PC-9 (cell line): ENCODE measurements around the gene HOXA11. TPM values are rescaled to one million over a fixed set of nuclear protein-coding genes. Genes with fewer than 3 reads are reported as not detected.

Experiments used
- BruUV-seq: library from RNA; stranded (reverse); fragments of 400-500 nt; replicated peaks from 2 replicates; lab custom pipeline; 2021; lab: Mats Ljungman, UMichigan
- CTCF ChIA-PET: fragments of 300-600 bp; sonication (Branson Sonifier 250); formaldehyde crosslinking; loops from one replicate; lab custom pipeline; 2022; ENCODE audit warnings: antibody characterized with exemption; lab: Charles Lee
- POLR2A ChIA-PET: fragments of 300-600 bp; sonication (Branson Sonifier 250); formaldehyde crosslinking; loops from one replicate; lab custom pipeline; 2022; ENCODE audit warnings: antibody characterized with exemption; ENCODE audit not compliant: unreplicated experiment; lab: Charles Lee
- DNase-seq, 2 experiments: peaks; one replicate each; pipeline versions ENCODE4 v3.0.0 to v3.0.0-alpha.2; 2015 to 2022; ENCODE audit warnings: mixed read lengths in 1 of 2
- H2AFZ ChIP-seq: fragments of 200-600 bp; sonication (generic); 2 replicates; pipeline ENCODE4 v1.8.1; 2017; ENCODE audit warnings: antibody characterized with exemption
- H3F3A ChIP-seq: fragments of 200-600 bp; sonication (generic); 2 replicates; pipeline ENCODE4 v1.8.1; 2017; ENCODE audit warnings: antibody characterized with exemption, mild to moderate bottlenecking, low read depth; ENCODE audit not compliant: insufficient read depth
- H3K27ac ChIP-seq: fragments of 200-600 bp; sonication (generic); 2 replicates; pipeline ENCODE4 v1.6.1; 2016; ENCODE audit warnings: mixed run types
- H3K27me3 ChIP-seq: fragments of 200-600 bp; sonication (generic); 2 replicates; pipeline ENCODE4 v1.6.1; 2016; ENCODE audit warnings: low read depth, mixed run types; ENCODE audit not compliant: insufficient read depth
- H3K36me3 ChIP-seq: fragments of 200-600 bp; sonication (generic); 2 replicates; pipeline ENCODE4 v1.6.1; 2016; ENCODE audit warnings: low read depth, mixed run types
- H3K4me1 ChIP-seq: fragments of 200-600 bp; sonication (generic); replicated peaks from 2 replicates; pipeline ENCODE4 v1.6.1; 2016; ENCODE audit warnings: mixed run types; ENCODE audit not compliant: insufficient read depth
- H3K4me2 ChIP-seq: fragments of 200-600 bp; sonication (generic); 2 replicates; pipeline ENCODE4 v1.6.1; 2017; ENCODE audit warnings: mixed run types
- H3K4me3 ChIP-seq: fragments of 200-600 bp; sonication (generic); 2 replicates; pipeline ENCODE4 v1.6.1; 2016; ENCODE audit warnings: mixed run types
- H3K79me2 ChIP-seq: fragments of 200-600 bp; sonication (generic); 2 replicates; pipeline ENCODE4 v1.6.1; 2017; ENCODE audit warnings: low read depth, mixed run types
- H3K9me2 ChIP-seq: fragments of 200-600 bp; sonication (generic); 2 replicates; pipeline ENCODE4 v1.8.1; 2017; ENCODE audit warnings: mild to moderate bottlenecking; ENCODE audit not compliant: insufficient read depth
- H3K9me3 ChIP-seq: fragments of 200-600 bp; sonication (generic); 2 replicates; pipeline ENCODE4 v1.8.1; 2016; ENCODE audit warnings: low read depth; ENCODE audit not compliant: insufficient read depth
- H4K20me1 ChIP-seq: fragments of 200-600 bp; sonication (generic); 2 replicates; pipeline ENCODE4 v1.8.1; 2017; ENCODE audit not compliant: insufficient read depth
- EZH2 ChIP-seq: fragments of 200-600 bp; sonication (generic); IDR thresholded peaks from 2 replicates; pipeline ENCODE4 v1.8.0; 2017; ENCODE audit warnings: antibody characterized with exemption, low read depth
- intact Hi-C: fragments of 100-400 bp; cut with micrococcal nuclease; formaldehyde crosslinking; loops from one replicate; pipeline ENCODE4 v1.10.0; 2022; ENCODE audit not compliant: unreplicated experiment
- total RNA-seq: library from RNA; stranded (reverse); gene quantifications from 2 replicates; pipeline ENCODE4 v1.2.3, GENCODE V29; 2021
- TF ChIP-seq, protein P1 (sequence below): fragments of 200-600 bp; sonication (generic); conservative IDR thresholded peaks from 2 replicates; pipeline ENCODE4 v1.6.1; 2017; ENCODE audit warnings: mixed run types, antibody characterized with exemption, mild to moderate bottlenecking, moderate library complexity

HOXA11 gene
- total RNA-seq, 1 experiment from 2014 or later = 0.26 TPM

GRCh38 chr7:27211764-27212204 is 26.8 kb upstream of the HOXA11 start:
- ChIA-PET POLR2A (no interaction called here), CTCF (no interaction called here)
- Histone ChIP-seq H3K4me3 (no peak overlapping the region), H3K4me1 (no peaks in the 10 kb centered on the region), H3K27ac (no peak overlapping the region), H3F3A (no peaks in the 10 kb centered on the region), H3K9me3 (no peaks in the 10 kb centered on the region), H4K20me1 (no peaks in the 10 kb centered on the region), H3K36me3 (no peaks in the 10 kb centered on the region), H3K9me2 (no peaks in the 10 kb centered on the region), H3K27me3 (no peaks in the 10 kb centered on the region), H3K79me2 (no peaks in the 10 kb centered on the region), H2AFZ (no peak overlapping the region), H3K4me2 (no peak overlapping the region)
- intact Hi-C loops = no loop called here
- TF ChIP-seq, protein P1, sequence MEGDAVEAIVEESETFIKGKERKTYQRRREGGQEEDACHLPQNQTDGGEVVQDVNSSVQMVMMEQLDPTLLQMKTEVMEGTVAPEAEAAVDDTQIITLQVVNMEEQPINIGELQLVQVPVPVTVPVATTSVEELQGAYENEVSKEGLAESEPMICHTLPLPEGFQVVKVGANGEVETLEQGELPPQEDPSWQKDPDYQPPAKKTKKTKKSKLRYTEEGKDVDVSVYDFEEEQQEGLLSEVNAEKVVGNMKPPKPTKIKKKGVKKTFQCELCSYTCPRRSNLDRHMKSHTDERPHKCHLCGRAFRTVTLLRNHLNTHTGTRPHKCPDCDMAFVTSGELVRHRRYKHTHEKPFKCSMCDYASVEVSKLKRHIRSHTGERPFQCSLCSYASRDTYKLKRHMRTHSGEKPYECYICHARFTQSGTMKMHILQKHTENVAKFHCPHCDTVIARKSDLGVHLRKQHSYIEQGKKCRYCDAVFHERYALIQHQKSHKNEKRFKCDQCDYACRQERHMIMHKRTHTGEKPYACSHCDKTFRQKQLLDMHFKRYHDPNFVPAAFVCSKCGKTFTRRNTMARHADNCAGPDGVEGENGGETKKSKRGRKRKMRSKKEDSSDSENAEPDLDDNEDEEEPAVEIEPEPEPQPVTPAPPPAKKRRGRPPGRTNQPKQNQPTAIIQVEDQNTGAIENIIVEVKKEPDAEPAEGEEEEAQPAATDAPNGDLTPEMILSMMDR = no peak
- TF ChIP-seq EZH2 = no peak
- no peak for DNase-seq
- no TSS peak for BruUV-seq

DNA sequence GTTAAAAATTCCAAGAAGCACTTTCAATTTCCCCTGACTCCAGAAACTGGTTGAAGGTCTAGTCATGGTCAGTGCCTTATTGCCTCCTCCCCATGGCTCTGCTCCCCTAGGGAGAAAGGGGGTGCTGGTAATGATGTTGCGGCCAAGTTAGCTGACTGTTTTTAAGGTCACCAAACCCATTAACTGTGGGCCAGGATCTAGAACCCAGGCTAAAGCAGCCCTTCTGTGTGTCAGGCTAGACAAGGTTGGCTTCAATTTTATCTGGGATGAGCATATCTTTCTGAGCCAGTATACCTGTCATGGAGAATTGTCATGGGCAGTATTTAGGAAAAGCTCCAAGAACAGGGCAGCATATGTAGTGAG is 26.0 kb upstream of the HOXA11 start:
- H3K9me2 ChIP-seq = no peaks in the 10 kb centered on the region
- no peaks in the 10 kb centered on the region for H3K9me3 ChIP-seq
- no peaks in the 10 kb centered on the region for H3K79me2 ChIP-seq
- ChIA-PET CTCF (interaction anchor here (1.3 kb wide), 1 partner anchor 365 kb away, joined by 4 read pairs; no protein-coding TSS in a partner anchor), POLR2A (no interaction called here)
- no peaks in the 10 kb centered on the region for H3K27me3 ChIP-seq
- no peak overlapping the region for H3K27ac ChIP-seq
- no peak overlapping the region for H3K4me2 ChIP-seq
- TF ChIP-seq EZH2 = no peak
- TF ChIP-seq, protein P1 = no peak
- no TSS peak for BruUV-seq
- no peak overlapping the region for H2AFZ ChIP-seq
- H3K36me3 ChIP-seq = no peaks in the 10 kb centered on the region
- no peaks in the 10 kb centered on the region for H3F3A ChIP-seq
- no peak overlapping the region for H3K4me3 ChIP-seq
- H3K4me1 ChIP-seq = no peaks in the 10 kb centered on the region
- DNase-seq = no peak
- no peaks in the 10 kb centered on the region for H4K20me1 ChIP-seq
- intact Hi-C loops = no loop called here

- no peak for TF ChIP-seq EZH2
- TF ChIP-seq, protein P1 = peak; percentile 66; the same call in 1 of the 2 replicates
- Histone ChIP-seq H3K4me3 (no peak overlapping the region), H3K4me1 (no peaks in the 10 kb centered on the region), H3K27ac (no peak overlapping the region), H4K20me1 (no peaks in the 10 kb centered on the region), H3K36me3 (no peaks in the 10 kb centered on the region), H2AFZ (no peak overlapping the region), H3K79me2 (no peaks in the 10 kb centered on the region), H3K9me3 (no peaks in the 10 kb centered on the region), H3K9me2 (no peaks in the 10 kb centered on the region), H3K27me3 (no peaks in the 10 kb centered on the region), H3F3A (no peaks in the 10 kb centered on the region), H3K4me2 (no peak overlapping the region)
- no TSS peak for BruUV-seq
- ChIA-PET POLR2A (no interaction called here), CTCF (interaction anchor here (1.1 to 1.3 kb wide), 2 partner anchors 15 to 366 kb away, joined by 4 to 5 read pairs; no protein-coding TSS in a partner anchor)
- intact Hi-C loops = no loop called here
- DNase-seq = peak in 1 of 2 experiments; percentile 45
Measured at GRCh38 chr7:27210441-27211083, 25.5 kb upstream of the HOXA11 start.
